Esophagus squamous epithelium (tissue), 4 donors: ENCODE results near the gene NUDT3.

Experiments
- POLR2A ChIP-seq, 4 donors: fragments of 450-650 bp; IDR thresholded peaks; one replicate each; pipeline ENCODE4 v1.6.1; 2017; ENCODE audit warnings: antibody characterized with exemption in 4 of 4, mild to moderate bottlenecking in 4 of 4, moderate library complexity in 3 of 4
- TF ChIP-seq, protein P1 (sequence below), 6 experiments: fragments of 450-650 bp in 4 of 6; fragments of 200-600 bp in 2 of 6; sonication (generic) in 2 of 6; IDR thresholded peaks; one replicate each; pipeline ENCODE4 v1.5.1; 2016 to 2019; ENCODE audit warnings: antibody characterized with exemption in 6 of 6, mild to moderate bottlenecking in 4 of 6, moderate library complexity in 4 of 6

DNA sequence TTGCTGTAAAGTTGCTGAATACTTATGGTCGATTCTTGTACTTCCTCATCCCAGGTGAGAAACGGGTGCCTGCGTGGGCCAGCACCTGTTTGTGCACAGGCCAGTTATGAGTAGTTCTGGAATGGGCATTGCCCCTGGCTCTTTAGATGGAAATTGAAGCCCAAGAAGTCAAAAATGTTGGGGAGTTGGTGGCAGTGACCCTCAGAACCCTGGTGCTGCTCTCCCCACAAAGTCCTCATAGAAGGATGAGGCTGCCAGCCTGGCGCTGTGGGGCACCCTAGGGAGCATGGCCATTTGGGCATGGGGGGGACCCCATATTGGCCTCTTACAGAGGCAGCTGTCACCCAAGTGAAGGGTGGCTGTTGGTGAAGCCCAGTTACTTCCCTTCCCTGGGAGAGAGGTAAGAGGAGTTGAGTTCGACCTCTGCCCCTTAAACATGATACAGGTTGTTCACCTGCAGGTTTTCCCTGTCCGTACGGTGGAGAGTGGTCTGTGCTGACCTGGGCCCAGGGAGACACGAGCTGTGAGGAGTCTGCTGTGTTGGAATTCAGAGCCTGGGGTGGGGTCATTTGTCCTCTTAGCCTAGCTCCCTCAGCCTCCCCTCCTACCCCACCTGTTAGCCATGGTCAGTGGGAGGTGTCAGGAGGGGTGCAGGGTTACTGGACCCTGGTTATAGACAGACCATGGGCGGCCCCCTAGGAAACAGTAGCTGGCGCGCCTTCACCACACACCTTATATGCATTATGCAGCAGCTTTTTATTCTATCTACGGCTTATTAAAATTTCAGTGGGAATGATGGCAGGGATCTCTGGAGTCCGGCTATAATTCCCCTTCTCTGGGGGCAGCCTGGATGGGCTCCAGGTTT lies 150.9 kb downstream of the NUDT3 start:
- TF ChIP-seq, protein P1, sequence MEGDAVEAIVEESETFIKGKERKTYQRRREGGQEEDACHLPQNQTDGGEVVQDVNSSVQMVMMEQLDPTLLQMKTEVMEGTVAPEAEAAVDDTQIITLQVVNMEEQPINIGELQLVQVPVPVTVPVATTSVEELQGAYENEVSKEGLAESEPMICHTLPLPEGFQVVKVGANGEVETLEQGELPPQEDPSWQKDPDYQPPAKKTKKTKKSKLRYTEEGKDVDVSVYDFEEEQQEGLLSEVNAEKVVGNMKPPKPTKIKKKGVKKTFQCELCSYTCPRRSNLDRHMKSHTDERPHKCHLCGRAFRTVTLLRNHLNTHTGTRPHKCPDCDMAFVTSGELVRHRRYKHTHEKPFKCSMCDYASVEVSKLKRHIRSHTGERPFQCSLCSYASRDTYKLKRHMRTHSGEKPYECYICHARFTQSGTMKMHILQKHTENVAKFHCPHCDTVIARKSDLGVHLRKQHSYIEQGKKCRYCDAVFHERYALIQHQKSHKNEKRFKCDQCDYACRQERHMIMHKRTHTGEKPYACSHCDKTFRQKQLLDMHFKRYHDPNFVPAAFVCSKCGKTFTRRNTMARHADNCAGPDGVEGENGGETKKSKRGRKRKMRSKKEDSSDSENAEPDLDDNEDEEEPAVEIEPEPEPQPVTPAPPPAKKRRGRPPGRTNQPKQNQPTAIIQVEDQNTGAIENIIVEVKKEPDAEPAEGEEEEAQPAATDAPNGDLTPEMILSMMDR (IDR thresholded peaks at IDR 0.05), result no peak
- TF ChIP-seq POLR2A (IDR thresholded peaks at IDR 0.05), result no peak
